ENCODE measurements around the gene SMTNL2. TPM values are rescaled to one million over a fixed set of nuclear protein-coding genes. Genes with fewer than 3 reads are reported as not detected.

Gene SMTNL2
- total and polyA plus RNA-seq, 2 of the 4 experiments (the other 2 are of a cell fraction): not detected

DNA sequence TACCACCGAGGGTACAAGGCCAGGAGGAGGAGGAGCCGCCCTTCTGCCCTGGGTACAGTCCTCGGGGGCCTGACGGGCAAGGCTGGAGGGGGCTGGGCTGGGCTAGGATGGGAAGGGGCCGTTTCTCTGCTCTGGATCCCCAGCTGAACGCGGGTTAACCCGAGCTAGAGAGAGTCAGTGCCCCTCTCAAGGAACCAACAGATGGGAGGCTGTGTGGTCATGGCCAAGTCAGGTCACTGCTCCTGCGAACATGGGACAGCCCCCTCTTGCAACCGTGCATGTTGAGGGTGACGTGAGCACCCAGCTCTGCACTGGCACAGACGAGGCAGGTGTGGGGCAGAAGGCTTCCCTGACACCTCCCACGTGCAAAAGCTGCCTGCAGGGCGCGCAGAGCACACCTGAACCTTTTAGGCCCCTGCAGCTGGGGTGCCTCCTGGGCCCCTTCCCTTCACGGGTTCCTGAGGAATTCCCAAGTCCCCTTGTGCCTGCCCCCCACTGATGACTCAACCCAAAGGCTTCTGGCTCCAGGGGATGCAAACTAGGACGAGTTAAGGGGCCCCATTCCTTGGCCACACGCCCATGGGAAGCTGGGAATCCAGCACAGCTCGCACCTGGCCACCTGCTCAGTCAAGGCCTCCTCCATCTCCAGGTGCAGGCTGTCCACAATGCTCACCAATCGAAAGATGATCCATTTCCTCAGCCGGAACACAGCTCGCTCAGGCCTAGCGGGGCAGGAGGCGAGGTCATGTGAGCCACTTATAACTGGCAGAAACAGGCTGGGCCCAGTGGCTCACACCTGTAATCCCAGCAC lies 35.4 kb upstream of the SMTNL2 start:
- peaks cover 2% of the 10 kb centered on the region; the same call in 1 of the 2 replicates for H3K4me1 ChIP-seq (ENCODE audit: control insufficient read depth, insufficient read depth, low read length)
- peaks cover 69% of the 10 kb centered on the region for H3K36me3 ChIP-seq (ENCODE audit: control insufficient read depth, insufficient read depth, low read length)
- H2AK9ac ChIP-seq (replicated peaks; ENCODE audit: low read depth, low read length, poor library complexity): peak overlapping the region; percentile 70
- peaks cover 3% of the 10 kb centered on the region; the same call in 1 of the 2 replicates for H4K20me1 ChIP-seq (ENCODE audit: insufficient read depth, low read length)
- H4K91ac ChIP-seq (ENCODE audit: insufficient read depth, low read depth, low read length): no peak overlapping the region
- H2BK20ac ChIP-seq (ENCODE audit: low read depth, low read length): no peak overlapping the region
- H2AFZ ChIP-seq (replicated peaks; ENCODE audit: low read length, poor library complexity): peak overlapping the region; percentile 23
- no peak overlapping the region for H2BK5ac ChIP-seq (ENCODE audit: low read depth, low read length, poor library complexity, severe bottlenecking)
- no peak overlapping the region for H4K8ac ChIP-seq (ENCODE audit: low read depth in 2 of 2, low read length in 2 of 2)
- H4K5ac ChIP-seq (ENCODE audit: low read depth, low read length): no peak overlapping the region
- no TSS peak for BruUV-seq (replicated peaks)
- H2AK5ac ChIP-seq (ENCODE audit: low read depth, low read length): no peak overlapping the region
- no peaks in the 10 kb centered on the region for H3K27me3 ChIP-seq (ENCODE audit: control insufficient read depth, insufficient read depth, low read length)
- peaks cover 3 to 24% of the 10 kb centered on the region in 2 experiments for H3K79me1 ChIP-seq (ENCODE audit: low read depth in 1 of 2, low read length in 2 of 2)
- no peak overlapping the region for H2BK15ac ChIP-seq (ENCODE audit: low read depth, low read length)
- ATAC-seq (ENCODE audit: low read depth): no peak
- H2BK120ac ChIP-seq (ENCODE audit: low read depth, low read length): no peak overlapping the region
- POLR2A ChIA-PET (ENCODE audit: unreplicated experiment): interaction anchor here (0.6 kb wide), 1 partner anchor 364 kb away, joined by 18 read pairs; no protein-coding TSS in a partner anchor
- no peak overlapping the region for H3K56ac ChIP-seq (ENCODE audit: extremely low read depth, insufficient read depth, low read length)
- no peak overlapping the region for H3K4ac ChIP-seq (ENCODE audit: low read depth, low read length)
- H3K23ac ChIP-seq (ENCODE audit: low read depth, low read length): no peak overlapping the region
- no peak overlapping the region for H3K14ac ChIP-seq (replicated peaks; ENCODE audit: low read depth, low read length)
- H3K18ac ChIP-seq (ENCODE audit: low read depth, low read length): no peak overlapping the region
- CTCF ChIA-PET: no interaction called here
- H3K27ac ChIP-seq (ENCODE audit: insufficient read depth, low read length): no peak overlapping the region
- no peak overlapping the region for H3K4me2 ChIP-seq (ENCODE audit: low read depth, low read length)
- no peak overlapping the region for H3K9ac ChIP-seq (ENCODE audit: low read depth, low read length)
- H3K9me1 ChIP-seq (ENCODE audit: insufficient read depth, low read length): peaks cover 3% of the 10 kb centered on the region; the same call in 1 of the 2 replicates
- whole genome bisulfite sequencing, 2 experiments (ENCODE audit: extremely low coverage in 2 of 2, insufficient read length in 1 of 2): 88% methylated on average over 8 of the region's 24 CpGs; no CpG with 5 or more reads in 1 of the 2 experiments
- intact Hi-C loops (cut with micrococcal nuclease): no loop called here
- in situ Hi-C loops (cut with MboI; ENCODE audit: low sequenced_read_pairs): no loop called here
- H3K4me3 ChIP-seq (ENCODE audit: insufficient read depth, low read depth, low read length): no peak overlapping the region
- dilution Hi-C loops (cut with HindIII; ENCODE audit: low sequenced_read_pairs, unreplicated experiment): no loop called here
- DNase-seq: peak; percentile 18
- no peaks in the 10 kb centered on the region for H3K9me3 ChIP-seq (ENCODE audit: control insufficient read depth, insufficient read depth, low read length)
- TF ChIP-seq CEBPB (IDR thresholded peaks at IDR 0.05; ENCODE audit: low read depth, low read length) (no peak), MAFK (IDR thresholded peaks at IDR 0.05; ENCODE audit: low read depth, low read length) (no peak), FOS (IDR thresholded peaks at IDR 0.05; ENCODE audit: low read depth, low read length) (no peak), RCOR1 (IDR thresholded peaks at IDR 0.05; ENCODE audit: insufficient replicate concordance, low read length) (no peak), SMC3 (IDR thresholded peaks at IDR 0.05; ENCODE audit: low read depth, low read length) (no peak), CHD1 (IDR thresholded peaks at IDR 0.05; ENCODE audit: low read depth, low read length) (no peak), NFE2L2 (IDR thresholded peaks at IDR 0.05; ENCODE audit: low read depth, low read length) (no peak), RAD21 (IDR thresholded peaks at IDR 0.05; ENCODE audit: low read length) (no peak), POLR2A (IDR thresholded peaks at IDR 0.05; ENCODE audit: low read depth, low read length) (no peak), BHLHE40 (IDR thresholded peaks at IDR 0.05; ENCODE audit: low read depth, low read length) (no peak), RFX5 (IDR thresholded peaks at IDR 0.05; ENCODE audit: low read depth, low read length) (no peak), MAZ (IDR thresholded peaks at IDR 0.05; ENCODE audit: borderline replicate concordance, low read depth, low read length) (no peak)
- TF ChIP-seq, protein P1, sequence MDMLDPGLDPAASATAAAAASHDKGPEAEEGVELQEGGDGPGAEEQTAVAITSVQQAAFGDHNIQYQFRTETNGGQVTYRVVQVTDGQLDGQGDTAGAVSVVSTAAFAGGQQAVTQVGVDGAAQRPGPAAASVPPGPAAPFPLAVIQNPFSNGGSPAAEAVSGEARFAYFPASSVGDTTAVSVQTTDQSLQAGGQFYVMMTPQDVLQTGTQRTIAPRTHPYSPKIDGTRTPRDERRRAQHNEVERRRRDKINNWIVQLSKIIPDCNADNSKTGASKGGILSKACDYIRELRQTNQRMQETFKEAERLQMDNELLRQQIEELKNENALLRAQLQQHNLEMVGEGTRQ (IDR thresholded peaks at IDR 0.05; ENCODE audit: low read depth, low read length): no peak
- TF ChIP-seq, protein P2, sequence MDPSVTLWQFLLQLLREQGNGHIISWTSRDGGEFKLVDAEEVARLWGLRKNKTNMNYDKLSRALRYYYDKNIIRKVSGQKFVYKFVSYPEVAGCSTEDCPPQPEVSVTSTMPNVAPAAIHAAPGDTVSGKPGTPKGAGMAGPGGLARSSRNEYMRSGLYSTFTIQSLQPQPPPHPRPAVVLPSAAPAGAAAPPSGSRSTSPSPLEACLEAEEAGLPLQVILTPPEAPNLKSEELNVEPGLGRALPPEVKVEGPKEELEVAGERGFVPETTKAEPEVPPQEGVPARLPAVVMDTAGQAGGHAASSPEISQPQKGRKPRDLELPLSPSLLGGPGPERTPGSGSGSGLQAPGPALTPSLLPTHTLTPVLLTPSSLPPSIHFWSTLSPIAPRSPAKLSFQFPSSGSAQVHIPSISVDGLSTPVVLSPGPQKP (IDR thresholded peaks at IDR 0.05; ENCODE audit: borderline replicate concordance, low read depth, low read length): no peak
- TF ChIP-seq, protein P3, sequence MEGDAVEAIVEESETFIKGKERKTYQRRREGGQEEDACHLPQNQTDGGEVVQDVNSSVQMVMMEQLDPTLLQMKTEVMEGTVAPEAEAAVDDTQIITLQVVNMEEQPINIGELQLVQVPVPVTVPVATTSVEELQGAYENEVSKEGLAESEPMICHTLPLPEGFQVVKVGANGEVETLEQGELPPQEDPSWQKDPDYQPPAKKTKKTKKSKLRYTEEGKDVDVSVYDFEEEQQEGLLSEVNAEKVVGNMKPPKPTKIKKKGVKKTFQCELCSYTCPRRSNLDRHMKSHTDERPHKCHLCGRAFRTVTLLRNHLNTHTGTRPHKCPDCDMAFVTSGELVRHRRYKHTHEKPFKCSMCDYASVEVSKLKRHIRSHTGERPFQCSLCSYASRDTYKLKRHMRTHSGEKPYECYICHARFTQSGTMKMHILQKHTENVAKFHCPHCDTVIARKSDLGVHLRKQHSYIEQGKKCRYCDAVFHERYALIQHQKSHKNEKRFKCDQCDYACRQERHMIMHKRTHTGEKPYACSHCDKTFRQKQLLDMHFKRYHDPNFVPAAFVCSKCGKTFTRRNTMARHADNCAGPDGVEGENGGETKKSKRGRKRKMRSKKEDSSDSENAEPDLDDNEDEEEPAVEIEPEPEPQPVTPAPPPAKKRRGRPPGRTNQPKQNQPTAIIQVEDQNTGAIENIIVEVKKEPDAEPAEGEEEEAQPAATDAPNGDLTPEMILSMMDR (conservative IDR thresholded peaks at IDR 0.05; ENCODE audit: low read depth, low read length): no peak

Data from IMR-90 (cell line).